ENCODE data around the gene KLHL8. TPM values are rescaled to one million over a fixed set of nuclear protein-coding genes. Genes with fewer than 3 reads are reported as not detected.
A peak's percentile ranks its signal among the peaks of the same experiment; 100 is the strongest.

Gene KLHL8
- total RNA-seq, 2 donors from 2014 or later, result 4.9 to 12.2 TPM

- Histone ChIP-seq H3K27ac (no peak overlapping the region), H3K4me3 (no peak overlapping the region), H3K36me3 (no peaks in the 10 kb centered on the region), H3K27me3 (replicated peaks; ENCODE audit: insufficient read depth) (no peaks in the 10 kb centered on the region), H3K9me3 (peaks cover 15% of the 10 kb centered on the region), H3K4me1 (ENCODE audit: control insufficient read depth in 1 of 2, low read depth in 2 of 2) (peaks cover 0 to 5% of the 10 kb centered on the region in 2 donors)
- no peak for ATAC-seq (ENCODE audit: insufficient number of reproducible peaks, low FRiP score, low read depth)
- no peak for TF ChIP-seq CTCF (IDR thresholded peaks at IDR 0.05)
- no peak for DNase-seq (ENCODE audit: low spot score)
Observed at GRCh38 chr4:87239821-87240220, 19.4 kb upstream of the KLHL8 start.

GRCh38 chr4:87239194-87239593, 18.8 kb upstream of the KLHL8 start:
- DNase-seq (ENCODE audit: low spot score) (no peak), ATAC-seq (ENCODE audit: insufficient number of reproducible peaks, low FRiP score, low read depth) (no peak)
- Histone ChIP-seq H3K4me3 (no peak overlapping the region), H3K27me3 (replicated peaks; ENCODE audit: insufficient read depth) (no peaks in the 10 kb centered on the region), H3K4me1 (ENCODE audit: control insufficient read depth in 1 of 2, low read depth in 2 of 2) (peaks cover 0 to 5% of the 10 kb centered on the region in 2 donors), H3K36me3 (no peaks in the 10 kb centered on the region), H3K9me3 (peaks cover 15% of the 10 kb centered on the region), H3K27ac (no peak overlapping the region)
- TF ChIP-seq CTCF (IDR thresholded peaks at IDR 0.05), result no peak

DNA sequence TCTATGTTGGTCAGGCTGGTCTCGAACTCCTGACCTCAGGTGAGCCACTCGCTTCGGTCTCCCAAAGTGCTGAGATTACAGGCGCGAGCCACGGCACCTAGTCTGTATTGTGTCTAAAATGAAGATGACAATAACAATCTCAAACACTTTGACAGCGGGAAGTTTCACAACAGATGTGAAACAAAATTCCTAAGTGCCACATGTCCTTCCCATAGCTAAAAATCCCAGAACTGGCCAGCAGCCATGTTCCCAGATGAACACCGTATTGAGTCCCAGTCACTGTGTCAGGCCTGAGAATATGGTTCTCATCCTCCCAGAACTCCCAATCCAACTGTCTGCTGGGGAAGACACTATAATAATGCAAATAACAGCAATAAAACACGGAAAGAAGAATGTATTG, 16.4 kb upstream of the KLHL8 start:
- Histone ChIP-seq H3K27ac (no peak overlapping the region), H3K4me3 (no peak overlapping the region), H3K36me3 (no peaks in the 10 kb centered on the region), H3K4me1 (ENCODE audit: control insufficient read depth in 1 of 2, low read depth in 2 of 2) (peaks cover 0 to 5% of the 10 kb centered on the region in 2 donors), H3K27me3 (replicated peaks; ENCODE audit: insufficient read depth) (no peaks in the 10 kb centered on the region), H3K9me3 (no peaks in the 10 kb centered on the region)
- DNase-seq (ENCODE audit: low spot score), result no peak
- ATAC-seq (ENCODE audit: insufficient number of reproducible peaks, low FRiP score, low read depth), result no peak
- no peak for TF ChIP-seq CTCF (IDR thresholded peaks at IDR 0.05)

GRCh38 chr4:87235020-87235671, 14.7 kb upstream of the KLHL8 start:
- ATAC-seq (ENCODE audit: insufficient number of reproducible peaks, low FRiP score, low read depth), result no peak
- H3K9me3 ChIP-seq, result no peaks in the 10 kb centered on the region
- DNase-seq (ENCODE audit: low spot score), result no peak
- peak overlapping the region; percentile 67 for H3K4me3 ChIP-seq
- no peaks in the 10 kb centered on the region for H3K27me3 ChIP-seq (replicated peaks; ENCODE audit: insufficient read depth)
- H3K27ac ChIP-seq, result no peak overlapping the region
- no peak for TF ChIP-seq CTCF (IDR thresholded peaks at IDR 0.05)
- peaks cover 0 to 4% of the 10 kb centered on the region in 2 donors for H3K4me1 ChIP-seq (ENCODE audit: control insufficient read depth in 1 of 2, low read depth in 2 of 2)
- no peaks in the 10 kb centered on the region for H3K36me3 ChIP-seq

DNA sequence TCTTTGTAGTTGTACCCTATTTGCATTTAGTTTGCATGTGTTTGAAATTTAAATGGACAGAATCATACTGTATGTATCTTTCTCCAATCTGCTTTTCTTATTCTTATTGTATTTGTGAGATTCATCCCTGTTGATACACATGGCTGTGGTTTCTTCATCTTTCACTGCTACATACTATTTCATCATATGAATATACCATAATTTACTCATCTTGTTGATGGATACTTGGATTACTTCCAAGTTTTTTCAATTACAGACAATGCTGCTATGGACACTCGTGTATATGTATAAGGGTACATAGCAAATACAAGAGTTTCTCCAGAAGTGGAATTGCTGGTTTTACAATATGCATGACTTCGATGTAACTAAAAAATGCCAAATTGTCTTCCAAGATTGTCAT, 11.8 kb upstream of the KLHL8 start:
- no peaks in the 10 kb centered on the region for H3K4me1 ChIP-seq (ENCODE audit: control insufficient read depth in 1 of 2, low read depth in 2 of 2)
- no peaks in the 10 kb centered on the region for H3K9me3 ChIP-seq
- ATAC-seq (ENCODE audit: insufficient number of reproducible peaks, low FRiP score, low read depth), result no peak
- H3K27me3 ChIP-seq (replicated peaks; ENCODE audit: insufficient read depth), result no peaks in the 10 kb centered on the region
- no peak overlapping the region for H3K27ac ChIP-seq
- H3K4me3 ChIP-seq, result no peak overlapping the region
- no peak for DNase-seq (ENCODE audit: low spot score)
- no peak for TF ChIP-seq CTCF (IDR thresholded peaks at IDR 0.05)
- H3K36me3 ChIP-seq, result no peaks in the 10 kb centered on the region
